Suprapubic skin (tissue), 4 donors: ENCODE measurements around the gene UXS1. TPM values are rescaled to one million over a fixed set of nuclear protein-coding genes. Genes with fewer than 3 reads are reported as not detected.

Experiments used
- DNase-seq, 2 donors: peaks; one replicate each; pipeline ENCODE4 v3.0.0-alpha.2; 2019; ENCODE audit warnings: low spot score in 2 of 2
- H3K27ac ChIP-seq: fragments of 200-600 bp; sonication (generic); one replicate; pipeline ENCODE4 v1.5.1; 2019
- H3K27me3 ChIP-seq: fragments of 200-600 bp; sonication (generic); one replicate; pipeline ENCODE4 v1.5.1; 2019
- H3K36me3 ChIP-seq: fragments of 200-600 bp; sonication (generic); one replicate; pipeline ENCODE4 v1.5.1; 2019
- H3K4me1 ChIP-seq: fragments of 200-600 bp; sonication (generic); one replicate; pipeline ENCODE4 v1.5.1; 2019
- H3K4me3 ChIP-seq: fragments of 200-600 bp; sonication (generic); one replicate; pipeline ENCODE4 v1.5.1; 2019; ENCODE audit warnings: mild to moderate bottlenecking
- H3K9me3 ChIP-seq: fragments of 200-600 bp; sonication (generic); one replicate; pipeline ENCODE4 v1.5.1; 2019
- CTCF ChIP-seq, 2 donors: fragments of 200-600 bp in 1 of 2; fragments of 450-650 bp in 1 of 2; sonication (generic) in 1 of 2; IDR thresholded peaks; one replicate each; pipeline ENCODE4 v1.5.1; 2016 to 2019; ENCODE audit warnings: antibody characterized with exemption in 2 of 2, mild to moderate bottlenecking in 1 of 2, moderate library complexity in 1 of 2
- EP300 ChIP-seq: sonication (generic); formaldehyde crosslinking; IDR thresholded peaks from one replicate; pipeline ENCODE4 v1.6.1; 2017; ENCODE audit warnings: antibody characterized with exemption
- POLR2A ChIP-seq, 2 donors: fragments of 450-650 bp; IDR thresholded peaks; one replicate each; pipeline ENCODE4 v1.6.1; 2017; ENCODE audit warnings: antibody characterized with exemption in 2 of 2, mild to moderate bottlenecking in 2 of 2, moderate library complexity in 2 of 2
- POLR2AphosphoS5 ChIP-seq, 3 donors: sonication (generic); formaldehyde crosslinking; IDR thresholded peaks; one replicate each; pipeline ENCODE4 v1.6.1; 2017; ENCODE audit warnings: antibody characterized with exemption in 3 of 3
- WGBS: methylation state at CpG from one replicate; pipeline ENCODE4 v1.1.5; 2018; 5-methylcytosine and 5-hydroxymethylcytosine counted together
- total RNA-seq, 4 donors: library from RNA; depleted of rRNA; stranded (reverse); fragments of >200 nt; gene quantifications; one replicate each; pipeline ENCODE4 v1.1.0, GENCODE V29; 2016

Gene UXS1
- total RNA-seq, 4 donors from 2014 or later, result 24.6 to 73.3 (median 58.7) TPM

GRCh38 chr2:106181064-106181463 is 13.0 kb downstream of the UXS1 start:
- Histone ChIP-seq H3K27ac (no peak overlapping the region), H3K9me3 (no peaks in the 10 kb centered on the region), H3K4me3 (no peak overlapping the region), H3K4me1 (peaks cover 8% of the 10 kb centered on the region), H3K27me3 (no peaks in the 10 kb centered on the region), H3K36me3 (no peaks in the 10 kb centered on the region)
- no peak for DNase-seq
- 87% methylated on average over 9 of the region's 10 CpGs for WGBS
- TF ChIP-seq POLR2AphosphoS5 (IDR thresholded peaks at IDR 0.05) (no peak), CTCF (IDR thresholded peaks at IDR 0.05) (no peak), POLR2A (IDR thresholded peaks at IDR 0.05) (no peak), EP300 (no peak)

GRCh38 chr2:106180602-106181001 is 13.5 kb downstream of the UXS1 start:
- WGBS, result 98% methylated on average over 5 of the region's 5 CpGs
- no peak for TF ChIP-seq POLR2A (IDR thresholded peaks at IDR 0.05)
- no peak for TF ChIP-seq POLR2AphosphoS5 (IDR thresholded peaks at IDR 0.05)
- no peak for TF ChIP-seq CTCF (IDR thresholded peaks at IDR 0.05)
- no peak for TF ChIP-seq EP300
- Histone ChIP-seq H3K4me1 (peaks cover 8% of the 10 kb centered on the region), H3K9me3 (no peaks in the 10 kb centered on the region), H3K27ac (no peak overlapping the region), H3K4me3 (no peak overlapping the region), H3K27me3 (no peaks in the 10 kb centered on the region), H3K36me3 (no peaks in the 10 kb centered on the region)
- no peak for DNase-seq

GRCh38 chr2:106178716-106179115 is 15.4 kb downstream of the UXS1 start:
- DNase-seq, result no peak
- 77% methylated on average over 7 of the region's 7 CpGs for WGBS
- Histone ChIP-seq H3K4me3 (no peak overlapping the region), H3K36me3 (no peaks in the 10 kb centered on the region), H3K27ac (no peak overlapping the region), H3K4me1 (peaks cover 8% of the 10 kb centered on the region), H3K9me3 (no peaks in the 10 kb centered on the region), H3K27me3 (no peaks in the 10 kb centered on the region)
- TF ChIP-seq EP300, result no peak

GRCh38 chr2:106177581-106177980 is 16.5 kb downstream of the UXS1 start:
- TF ChIP-seq POLR2AphosphoS5 (IDR thresholded peaks at IDR 0.05), result no peak
- TF ChIP-seq POLR2A (IDR thresholded peaks at IDR 0.05), result no peak
- no peak for TF ChIP-seq EP300
- TF ChIP-seq CTCF (IDR thresholded peaks at IDR 0.05), result no peak
- H3K27ac ChIP-seq, result no peak overlapping the region
- 97% methylated on average over 4 of the region's 4 CpGs for WGBS
- no peak for DNase-seq
- no peaks in the 10 kb centered on the region for H3K27me3 ChIP-seq
- H3K4me3 ChIP-seq, result no peak overlapping the region
- no peaks in the 10 kb centered on the region for H3K36me3 ChIP-seq
- no peaks in the 10 kb centered on the region for H3K9me3 ChIP-seq
- peaks cover 1% of the 10 kb centered on the region for H3K4me1 ChIP-seq

- H3K27me3 ChIP-seq, result no peaks in the 10 kb centered on the region
- TF ChIP-seq CTCF (IDR thresholded peaks at IDR 0.05) (no peak), POLR2A (IDR thresholded peaks at IDR 0.05) (no peak), EP300 (no peak), POLR2AphosphoS5 (IDR thresholded peaks at IDR 0.05) (no peak)
- 53% methylated on average over 9 of the region's 9 CpGs for WGBS
- H3K9me3 ChIP-seq, result no peaks in the 10 kb centered on the region
- H3K4me3 ChIP-seq, result no peak overlapping the region
- no peak overlapping the region for H3K27ac ChIP-seq
- no peaks in the 10 kb centered on the region for H3K4me1 ChIP-seq
- H3K36me3 ChIP-seq, result no peaks in the 10 kb centered on the region
- no peak for DNase-seq
Observed at GRCh38 chr2:106176446-106177099, 17.5 kb downstream of the UXS1 start.
